Measurements from ENCODE around the gene SRGAP1.

Gene SRGAP1

GRCh38 chr12:63928305-63928704, 83.8 kb downstream of the SRGAP1 start:
- Mint-ChIP-seq H3K4me3 (no peak overlapping the region), H3K27ac (no peak overlapping the region), H3K9me3 (no peaks in the 10 kb centered on the region), H3K4me1 (no peaks in the 10 kb centered on the region), H3K27me3 (ENCODE audit: low read depth, poor library complexity) (no peaks in the 10 kb centered on the region), H3K36me3 (ENCODE audit: low read depth) (no peaks in the 10 kb centered on the region)
- DNase-seq = no peak
- TF ChIP-seq CTCF (IDR thresholded peaks at IDR 0.05) = no peak

- Mint-ChIP-seq H3K27ac (no peak overlapping the region), H3K36me3 (ENCODE audit: low read depth) (no peaks in the 10 kb centered on the region), H3K4me3 (no peak overlapping the region), H3K27me3 (ENCODE audit: low read depth, poor library complexity) (no peaks in the 10 kb centered on the region), H3K9me3 (no peaks in the 10 kb centered on the region), H3K4me1 (no peaks in the 10 kb centered on the region)
- no peak for DNase-seq
- no peak for TF ChIP-seq CTCF (IDR thresholded peaks at IDR 0.05)
Observed at GRCh38 chr12:63929426-63929825, 84.9 kb downstream of the SRGAP1 start.

- Mint-ChIP-seq H3K9me3 (no peaks in the 10 kb centered on the region), H3K27ac (no peak overlapping the region), H3K27me3 (ENCODE audit: low read depth, poor library complexity) (no peaks in the 10 kb centered on the region), H3K4me1 (no peaks in the 10 kb centered on the region), H3K36me3 (ENCODE audit: low read depth) (no peaks in the 10 kb centered on the region), H3K4me3 (no peak overlapping the region)
- TF ChIP-seq CTCF (IDR thresholded peaks at IDR 0.05) = no peak
- DNase-seq = no peak
Observed at GRCh38 chr12:63930971-63931370, 86.5 kb downstream of the SRGAP1 start.

- no peaks in the 10 kb centered on the region for H3K36me3 Mint-ChIP-seq (ENCODE audit: low read depth)
- no peak overlapping the region for H3K4me3 Mint-ChIP-seq
- H3K27ac Mint-ChIP-seq = no peak overlapping the region
- no peaks in the 10 kb centered on the region for H3K27me3 Mint-ChIP-seq (ENCODE audit: low read depth, poor library complexity)
- no peaks in the 10 kb centered on the region for H3K4me1 Mint-ChIP-seq
- no peak for TF ChIP-seq CTCF (IDR thresholded peaks at IDR 0.05)
- no peaks in the 10 kb centered on the region for H3K9me3 Mint-ChIP-seq
- DNase-seq = no peak
Observed at GRCh38 chr12:63931703-63932102, 87.2 kb downstream of the SRGAP1 start.

GRCh38 chr12:63934936-63935335, 90.4 kb downstream of the SRGAP1 start:
- Mint-ChIP-seq H3K27ac (no peak overlapping the region), H3K4me1 (peaks cover 6% of the 10 kb centered on the region), H3K4me3 (no peak overlapping the region), H3K27me3 (ENCODE audit: low read depth, poor library complexity) (no peaks in the 10 kb centered on the region), H3K9me3 (no peaks in the 10 kb centered on the region), H3K36me3 (ENCODE audit: low read depth) (no peaks in the 10 kb centered on the region)
- no peak for DNase-seq
- no peak for TF ChIP-seq CTCF (IDR thresholded peaks at IDR 0.05)

GRCh38 chr12:63935361-63935760, 90.9 kb downstream of the SRGAP1 start:
- Mint-ChIP-seq H3K27ac (no peak overlapping the region), H3K36me3 (ENCODE audit: low read depth) (no peaks in the 10 kb centered on the region), H3K4me1 (peaks cover 10% of the 10 kb centered on the region), H3K27me3 (ENCODE audit: low read depth, poor library complexity) (no peaks in the 10 kb centered on the region), H3K9me3 (no peaks in the 10 kb centered on the region), H3K4me3 (no peak overlapping the region)
- no peak for TF ChIP-seq CTCF (IDR thresholded peaks at IDR 0.05)
- DNase-seq = no peak
